ENCODE measurements around the gene TVP23C. TPM values are rescaled to one million over a fixed set of nuclear protein-coding genes. Genes with fewer than 3 reads are reported as not detected.

Gene TVP23C
- total and polyA plus RNA-seq, 8 donors: 8.3 to 37.5 (median 22.2) TPM

DNA sequence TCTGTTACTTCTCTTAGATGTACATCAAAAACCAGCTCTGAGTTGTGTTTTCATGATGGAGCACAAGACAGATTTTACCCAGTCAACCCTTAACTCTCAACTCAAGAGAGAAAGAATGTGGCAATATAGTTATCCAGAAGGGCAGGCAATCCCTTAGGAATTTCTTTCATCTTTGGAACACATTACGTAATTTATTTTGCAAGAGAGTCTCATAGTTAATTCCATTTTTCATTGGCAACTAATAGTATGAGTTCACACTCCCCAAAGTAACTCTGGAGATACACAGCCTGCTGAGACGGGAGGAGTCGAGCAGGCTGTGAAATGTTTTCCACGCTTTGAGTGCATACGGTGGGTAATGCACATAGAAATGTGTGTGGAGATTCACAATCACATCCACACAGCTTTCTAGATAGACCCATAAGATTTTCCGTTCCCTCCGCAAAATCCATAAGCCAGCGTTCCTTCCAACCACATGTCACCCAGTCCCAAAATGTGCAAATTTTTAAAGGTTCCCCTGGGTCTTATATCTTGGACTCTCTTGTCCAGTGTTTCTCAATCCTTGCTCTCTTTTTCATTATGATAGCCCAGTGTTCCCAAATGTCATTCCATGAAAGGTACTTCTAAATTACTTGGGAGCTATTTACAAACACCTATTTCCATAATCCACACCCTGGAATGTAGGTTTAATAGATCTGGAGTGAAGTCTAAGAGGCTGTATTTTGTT lies 87.5 kb downstream of the TVP23C start:
- no peaks in the 10 kb centered on the region for H3K27me3 ChIP-seq
- ATAC-seq (peak; percentile 64), DNase-seq (peak in 1 of 4 donors; percentile 41)
- intact Hi-C loops (cut with DNase I): no loop called here
- H3K9me3 ChIP-seq: no peaks in the 10 kb centered on the region
- TF ChIP-seq CTCF (IDR thresholded peaks at IDR 0.05): no peak
- no peaks in the 10 kb centered on the region for H3K4me1 ChIP-seq
- H3K27ac ChIP-seq: no peak overlapping the region
- H3K36me3 ChIP-seq: no peaks in the 10 kb centered on the region
- H3K4me3 ChIP-seq: no peak overlapping the region

DNA sequence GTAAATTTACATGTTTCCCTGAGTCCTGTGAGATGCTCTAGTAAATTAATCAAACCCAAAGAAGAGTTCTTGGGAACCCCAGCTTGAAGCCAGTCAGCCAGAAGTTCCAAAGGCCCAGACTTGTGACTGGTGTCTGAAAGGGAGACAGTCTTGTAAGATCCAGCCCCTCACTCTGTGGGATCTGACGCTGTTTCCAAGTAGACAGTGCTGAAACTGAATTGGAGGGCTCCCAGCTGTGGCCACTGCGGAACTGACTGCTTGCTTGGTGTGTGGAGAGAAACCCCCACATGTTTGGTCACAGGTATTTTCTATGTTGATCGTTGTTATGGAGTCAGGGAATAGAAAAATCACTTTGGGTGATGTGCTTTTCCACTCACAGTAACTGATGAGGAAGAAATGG lies 90.4 kb downstream of the TVP23C start:
- no peak for TF ChIP-seq CTCF (IDR thresholded peaks at IDR 0.05)
- no peaks in the 10 kb centered on the region for H3K4me1 ChIP-seq
- H3K27ac ChIP-seq: no peak overlapping the region
- no peaks in the 10 kb centered on the region for H3K9me3 ChIP-seq
- DNase-seq (peak in 1 of 4 donors; percentile 74), ATAC-seq (no peak)
- H3K36me3 ChIP-seq: no peaks in the 10 kb centered on the region
- no peak overlapping the region for H3K4me3 ChIP-seq
- intact Hi-C loops (cut with DNase I): no loop called here
- no peaks in the 10 kb centered on the region for H3K27me3 ChIP-seq

DNA sequence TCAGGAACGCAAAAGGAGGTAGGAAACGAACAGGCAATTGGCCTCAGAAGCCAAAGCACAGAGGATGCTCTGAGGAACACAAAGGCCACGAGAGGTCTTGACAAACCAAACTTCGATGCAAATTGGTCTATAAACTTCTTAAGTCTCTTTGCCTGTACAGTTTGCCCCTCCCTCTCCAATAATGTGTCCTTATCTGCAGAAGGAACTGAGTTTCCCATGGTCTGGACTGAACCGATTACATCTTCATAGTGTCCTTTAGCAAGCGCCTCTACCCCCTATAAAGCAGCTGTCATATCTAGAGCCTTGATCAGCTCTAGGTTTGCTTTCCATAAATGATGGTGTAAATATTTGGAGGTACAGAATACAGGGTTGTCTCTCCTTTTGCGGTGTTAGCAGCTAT lies 92.7 kb downstream of the TVP23C start:
- Histone ChIP-seq H3K27me3 (no peaks in the 10 kb centered on the region), H3K36me3 (no peaks in the 10 kb centered on the region), H3K4me1 (no peaks in the 10 kb centered on the region), H3K9me3 (no peaks in the 10 kb centered on the region), H3K27ac (no peak overlapping the region), H3K4me3 (no peak overlapping the region)
- DNase-seq (no peak), ATAC-seq (no peak)
- TF ChIP-seq CTCF (IDR thresholded peaks at IDR 0.05): no peak
- intact Hi-C loops (cut with DNase I): no loop called here

GRCh38 chr17:15469260-15469659 lies 94.0 kb downstream of the TVP23C start:
- intact Hi-C loops (cut with DNase I): no loop called here
- no peaks in the 10 kb centered on the region for H3K27me3 ChIP-seq
- ATAC-seq: no peak
- no peaks in the 10 kb centered on the region for H3K9me3 ChIP-seq
- DNase-seq: no peak
- H3K27ac ChIP-seq: no peak overlapping the region
- peaks cover 0 to under 1% of the 10 kb centered on the region in 2 donors for H3K4me1 ChIP-seq
- H3K36me3 ChIP-seq: no peaks in the 10 kb centered on the region
- no peak for TF ChIP-seq CTCF (IDR thresholded peaks at IDR 0.05)
- no peak overlapping the region for H3K4me3 ChIP-seq

- Histone ChIP-seq H3K4me1 (peaks cover 10% of the 10 kb centered on the region in 2 donors), H3K36me3 (no peaks in the 10 kb centered on the region), H3K27ac (no peak overlapping the region), H3K27me3 (no peaks in the 10 kb centered on the region), H3K4me3 (no peak overlapping the region), H3K9me3 (no peaks in the 10 kb centered on the region)
- intact Hi-C loops (cut with DNase I): no loop called here
- no peak for DNase-seq
- TF ChIP-seq CTCF (IDR thresholded peaks at IDR 0.05): no peak
- ATAC-seq: no peak
Measured at GRCh38 chr17:15468126-15468525, 95.2 kb downstream of the TVP23C start.

Measured in left lung (tissue), 10 donors.